ENCODE data around the gene LRMDA. TPM values are rescaled to one million over a fixed set of nuclear protein-coding genes. Genes with fewer than 3 reads are reported as not detected.

LRMDA gene
- total RNA-seq, 3 donors from 2014 or later: 8.3 to 17.1 (median 11.1) TPM

DNA sequence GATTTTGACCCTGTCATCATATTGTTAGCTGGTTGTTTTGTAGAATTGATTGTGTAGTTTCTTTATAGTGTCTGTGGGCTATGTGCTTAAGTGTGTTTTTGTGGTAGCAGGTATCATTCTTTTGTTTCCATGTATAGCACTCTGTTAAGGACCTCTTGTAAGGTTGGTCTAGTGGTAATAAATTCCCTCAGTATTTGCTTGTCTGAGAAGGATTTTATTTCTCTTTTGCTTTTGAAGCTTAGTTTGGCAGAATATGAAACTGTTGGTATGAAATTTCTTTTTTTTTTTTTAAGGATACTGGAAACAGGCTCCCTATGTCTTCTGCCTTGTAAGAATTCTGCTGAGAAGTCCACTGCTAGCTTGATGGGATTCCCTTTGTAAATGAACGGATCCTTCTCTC, 1073.4 kb downstream of the LRMDA start:
- H3K27ac ChIP-seq: no peak overlapping the region
- DNase-seq (ENCODE audit: low spot score in 2 of 2): no peak
- no peaks in the 10 kb centered on the region for H3K27me3 ChIP-seq
- peaks cover 7 to 23% of the 10 kb centered on the region in 2 donors for H3K9me3 ChIP-seq
- no peaks in the 10 kb centered on the region for H3K4me1 ChIP-seq
- H3K4me3 ChIP-seq: no peak overlapping the region
- TF ChIP-seq POLR2A (IDR thresholded peaks at IDR 0.05) (no peak), POLR2AphosphoS5 (IDR thresholded peaks at IDR 0.05) (no peak)
- TF ChIP-seq, protein P1, sequence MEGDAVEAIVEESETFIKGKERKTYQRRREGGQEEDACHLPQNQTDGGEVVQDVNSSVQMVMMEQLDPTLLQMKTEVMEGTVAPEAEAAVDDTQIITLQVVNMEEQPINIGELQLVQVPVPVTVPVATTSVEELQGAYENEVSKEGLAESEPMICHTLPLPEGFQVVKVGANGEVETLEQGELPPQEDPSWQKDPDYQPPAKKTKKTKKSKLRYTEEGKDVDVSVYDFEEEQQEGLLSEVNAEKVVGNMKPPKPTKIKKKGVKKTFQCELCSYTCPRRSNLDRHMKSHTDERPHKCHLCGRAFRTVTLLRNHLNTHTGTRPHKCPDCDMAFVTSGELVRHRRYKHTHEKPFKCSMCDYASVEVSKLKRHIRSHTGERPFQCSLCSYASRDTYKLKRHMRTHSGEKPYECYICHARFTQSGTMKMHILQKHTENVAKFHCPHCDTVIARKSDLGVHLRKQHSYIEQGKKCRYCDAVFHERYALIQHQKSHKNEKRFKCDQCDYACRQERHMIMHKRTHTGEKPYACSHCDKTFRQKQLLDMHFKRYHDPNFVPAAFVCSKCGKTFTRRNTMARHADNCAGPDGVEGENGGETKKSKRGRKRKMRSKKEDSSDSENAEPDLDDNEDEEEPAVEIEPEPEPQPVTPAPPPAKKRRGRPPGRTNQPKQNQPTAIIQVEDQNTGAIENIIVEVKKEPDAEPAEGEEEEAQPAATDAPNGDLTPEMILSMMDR (IDR thresholded peaks at IDR 0.05): no peak
- no peaks in the 10 kb centered on the region for H3K36me3 ChIP-seq
- intact Hi-C loops (cut with DNase I; ENCODE audit: low total_unique reads): no loop called here

DNA sequence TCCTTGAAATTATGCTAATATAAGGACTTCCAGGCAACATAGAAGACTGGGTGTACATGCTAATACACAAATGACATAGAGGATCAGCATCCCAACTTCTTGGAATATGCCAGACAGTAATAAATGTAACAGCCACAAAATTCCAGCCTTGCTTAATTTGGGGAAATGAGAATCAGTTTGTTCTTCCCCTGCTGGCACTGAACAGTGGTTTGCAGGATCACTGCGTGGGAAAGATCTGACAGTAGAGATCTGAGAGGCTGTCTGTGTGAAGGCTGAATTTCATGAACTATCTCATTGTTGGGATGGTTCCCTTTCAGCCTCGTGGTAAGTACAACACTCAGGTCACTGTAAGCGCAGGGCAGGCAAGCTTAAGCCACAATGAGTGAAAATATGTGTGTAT, 1078.0 kb downstream of the LRMDA start:
- no peaks in the 10 kb centered on the region for H3K27me3 ChIP-seq
- TF ChIP-seq POLR2A (IDR thresholded peaks at IDR 0.05) (no peak), POLR2AphosphoS5 (IDR thresholded peaks at IDR 0.05) (no peak)
- TF ChIP-seq, protein P1 (IDR thresholded peaks at IDR 0.05): no peak
- H3K4me3 ChIP-seq: no peak overlapping the region
- no peak overlapping the region for H3K27ac ChIP-seq
- H3K36me3 ChIP-seq: no peaks in the 10 kb centered on the region
- intact Hi-C loops (cut with DNase I; ENCODE audit: low total_unique reads): no loop called here
- no peaks in the 10 kb centered on the region for H3K4me1 ChIP-seq
- peaks cover 3 to 18% of the 10 kb centered on the region in 2 donors for H3K9me3 ChIP-seq
- DNase-seq (ENCODE audit: low spot score in 2 of 2): no peak

DNA sequence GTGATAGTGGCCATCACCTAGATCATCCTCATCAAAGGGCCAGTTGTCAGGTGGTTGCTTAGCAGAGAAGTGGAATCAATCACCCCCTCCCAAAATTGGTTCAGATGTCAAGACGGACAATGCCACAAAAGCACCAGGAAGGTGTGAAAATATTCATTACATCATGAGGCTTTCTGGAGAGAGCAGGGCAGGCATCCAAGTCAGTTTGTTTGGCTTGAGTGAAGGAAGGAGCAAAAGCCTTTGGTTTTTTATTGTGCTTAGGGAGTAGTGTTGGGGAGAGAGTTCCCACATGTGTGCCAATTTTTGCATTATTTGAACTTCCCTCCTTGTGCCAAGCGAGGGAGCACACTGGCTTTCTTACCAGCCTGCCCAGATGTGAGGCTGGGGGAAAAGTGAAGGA, 1082.9 kb downstream of the LRMDA start:
- Histone ChIP-seq H3K9me3 (no peaks in the 10 kb centered on the region), H3K27ac (no peak overlapping the region), H3K4me1 (no peaks in the 10 kb centered on the region), H3K4me3 (no peak overlapping the region), H3K27me3 (no peaks in the 10 kb centered on the region), H3K36me3 (no peaks in the 10 kb centered on the region)
- no peak for TF ChIP-seq POLR2AphosphoS5 (IDR thresholded peaks at IDR 0.05)
- no peak for TF ChIP-seq POLR2A (IDR thresholded peaks at IDR 0.05)
- TF ChIP-seq, protein P1 (IDR thresholded peaks at IDR 0.05): no peak
- intact Hi-C loops (cut with DNase I; ENCODE audit: low total_unique reads): no loop called here
- DNase-seq (ENCODE audit: low spot score in 2 of 2): no peak

DNA sequence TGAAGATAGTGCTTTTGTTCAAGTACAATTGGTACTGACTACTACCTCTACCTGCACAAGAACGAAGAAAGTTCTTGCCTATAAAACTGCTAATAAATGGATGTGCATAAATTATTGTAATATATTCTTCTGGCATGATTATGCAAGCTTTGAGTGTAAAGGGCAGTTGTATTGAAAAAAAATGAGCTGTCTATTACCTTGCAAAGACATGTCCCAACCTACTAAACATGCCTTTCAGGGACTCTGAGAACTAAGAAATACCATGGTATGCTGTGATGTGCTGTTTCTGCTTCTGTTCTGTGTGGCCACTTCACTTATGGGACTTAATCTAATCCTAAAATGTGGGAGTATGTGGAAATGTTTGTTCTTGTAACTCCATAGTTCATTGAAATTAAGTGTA, 1083.4 kb downstream of the LRMDA start:
- H3K4me1 ChIP-seq: no peaks in the 10 kb centered on the region
- no peaks in the 10 kb centered on the region for H3K27me3 ChIP-seq
- no peak for DNase-seq (ENCODE audit: low spot score in 2 of 2)
- TF ChIP-seq, protein P1 (IDR thresholded peaks at IDR 0.05): no peak
- H3K27ac ChIP-seq: no peak overlapping the region
- intact Hi-C loops (cut with DNase I; ENCODE audit: low total_unique reads): no loop called here
- no peaks in the 10 kb centered on the region for H3K9me3 ChIP-seq
- no peak overlapping the region for H3K4me3 ChIP-seq
- H3K36me3 ChIP-seq: no peaks in the 10 kb centered on the region

DNA sequence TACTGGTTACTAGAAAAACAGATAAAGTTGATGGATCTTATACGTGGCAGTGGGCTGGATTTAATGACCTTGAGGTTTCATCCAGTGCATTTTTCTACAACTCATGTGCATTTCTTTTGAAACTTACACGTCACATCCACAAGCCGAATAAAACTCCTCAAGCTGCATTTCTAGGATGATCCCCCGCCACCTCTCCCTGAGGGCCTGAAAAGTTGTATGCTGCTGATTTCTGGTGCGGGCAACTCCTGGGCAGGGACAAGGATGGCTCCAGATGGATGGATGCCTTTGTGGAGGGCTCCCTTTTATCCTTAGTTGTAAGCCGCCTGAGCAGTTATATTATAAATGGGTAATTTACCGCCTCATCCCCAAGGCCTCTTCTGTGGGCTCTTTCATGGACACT, 1091.1 kb downstream of the LRMDA start:
- intact Hi-C loops (cut with DNase I; ENCODE audit: low total_unique reads): no loop called here
- H3K4me1 ChIP-seq: no peaks in the 10 kb centered on the region
- no peak for DNase-seq (ENCODE audit: low spot score in 2 of 2)
- TF ChIP-seq POLR2A (IDR thresholded peaks at IDR 0.05): no peak
- TF ChIP-seq POLR2AphosphoS5 (IDR thresholded peaks at IDR 0.05): no peak
- TF ChIP-seq, protein P1 (IDR thresholded peaks at IDR 0.05): no peak
- H3K27me3 ChIP-seq: no peaks in the 10 kb centered on the region
- H3K9me3 ChIP-seq: no peaks in the 10 kb centered on the region
- H3K36me3 ChIP-seq: no peaks in the 10 kb centered on the region
- no peak overlapping the region for H3K4me3 ChIP-seq
- no peak overlapping the region for H3K27ac ChIP-seq
